Measurements from ENCODE around the gene TBC1D22A.

The TBC1D22A gene

DNA sequence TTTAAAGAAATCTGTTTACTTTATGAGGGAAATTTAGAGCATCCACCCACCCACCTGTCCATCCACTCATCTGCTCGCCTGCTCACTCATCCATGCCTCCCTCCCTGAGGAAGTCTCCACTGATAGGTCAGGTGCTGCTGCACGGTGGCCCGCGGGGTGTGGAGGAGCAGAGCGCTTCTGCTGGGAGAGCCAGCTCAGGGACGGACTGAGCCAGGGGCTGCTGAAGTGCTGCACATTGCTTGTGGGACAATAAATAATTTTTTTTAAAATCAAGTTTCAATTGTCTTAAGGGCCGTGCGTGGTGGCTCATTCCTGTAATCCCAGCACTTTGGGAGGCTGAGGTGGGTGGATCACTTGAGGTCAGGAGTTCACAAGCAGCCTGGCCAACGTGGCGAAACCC, 148.9 kb downstream of the TBC1D22A start:
- H3K36me3 ChIP-seq (ENCODE audit: control insufficient read depth in 1 of 2, insufficient read depth in 2 of 2, low read length in 2 of 2) = peaks cover 20 to 49% of the 10 kb centered on the region in 2 donors
- no peaks in the 10 kb centered on the region for H3K27me3 ChIP-seq (ENCODE audit: control insufficient read depth in 1 of 2, insufficient read depth in 2 of 2, low read length in 2 of 2)
- H3K4me1 ChIP-seq (ENCODE audit: control insufficient read depth in 1 of 2, insufficient read depth in 2 of 2, low read length in 2 of 2) = no peaks in the 10 kb centered on the region
- H3K9ac ChIP-seq (ENCODE audit: low read depth in 1 of 2, low read length in 2 of 2) = no peak overlapping the region
- no peak overlapping the region for H3K27ac ChIP-seq (ENCODE audit: low read depth, low read length)
- no peak overlapping the region for H3K4me3 ChIP-seq (ENCODE audit: low read depth in 1 of 2, low read length in 2 of 2)
- no peaks in the 10 kb centered on the region for H3K9me3 ChIP-seq (ENCODE audit: control insufficient read depth in 1 of 2, low read length in 2 of 2)

DNA sequence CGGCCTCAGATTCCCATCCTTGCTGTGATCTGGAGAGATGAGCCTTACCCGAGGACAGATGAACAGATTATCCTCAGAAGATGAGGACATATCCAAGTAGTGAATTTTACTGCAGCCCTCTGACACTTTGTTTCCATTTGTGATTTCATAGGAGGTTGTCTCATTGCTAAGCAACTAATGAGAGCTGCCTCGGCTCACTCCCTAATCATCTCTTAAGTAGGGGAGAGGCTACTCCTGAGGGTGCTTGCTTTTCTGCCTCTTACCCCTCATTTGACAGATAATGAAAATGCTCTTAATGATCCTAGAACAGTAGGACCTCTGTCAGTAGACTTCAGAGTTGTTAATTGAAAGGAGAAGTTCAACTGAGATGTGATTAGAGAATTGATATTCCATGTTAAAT, 150.9 kb downstream of the TBC1D22A start:
- no peaks in the 10 kb centered on the region for H3K9me3 ChIP-seq (ENCODE audit: control insufficient read depth in 1 of 2, low read length in 2 of 2)
- H3K27me3 ChIP-seq (ENCODE audit: control insufficient read depth in 1 of 2, insufficient read depth in 2 of 2, low read length in 2 of 2) = no peaks in the 10 kb centered on the region
- H3K9ac ChIP-seq (ENCODE audit: low read depth in 1 of 2, low read length in 2 of 2) = no peak overlapping the region
- peaks cover 22 to 49% of the 10 kb centered on the region in 2 donors for H3K36me3 ChIP-seq (ENCODE audit: control insufficient read depth in 1 of 2, insufficient read depth in 2 of 2, low read length in 2 of 2)
- no peak overlapping the region for H3K27ac ChIP-seq (ENCODE audit: low read depth, low read length)
- no peak overlapping the region for H3K4me3 ChIP-seq (ENCODE audit: low read depth in 1 of 2, low read length in 2 of 2)
- H3K4me1 ChIP-seq (ENCODE audit: control insufficient read depth in 1 of 2, insufficient read depth in 2 of 2, low read length in 2 of 2) = no peaks in the 10 kb centered on the region

DNA sequence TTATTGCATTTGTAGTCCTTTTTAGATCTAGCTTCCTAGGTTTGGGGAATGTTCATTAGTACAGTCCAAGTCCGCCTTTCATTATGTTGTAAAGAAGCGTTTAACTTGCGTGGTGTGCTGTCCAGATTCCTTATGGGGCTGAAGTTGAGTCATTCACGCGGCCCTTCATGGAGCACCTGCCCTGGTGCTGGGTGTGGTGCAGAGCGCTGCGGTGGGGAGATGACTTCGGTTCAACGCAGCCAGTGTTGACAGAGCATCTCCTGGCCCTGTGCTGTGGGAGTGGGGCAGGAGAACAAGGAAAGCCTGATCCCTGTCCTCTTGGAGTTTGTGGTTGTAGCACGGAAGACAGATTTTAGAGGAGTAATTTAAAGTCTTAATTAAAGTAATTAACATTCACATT, 152.0 kb downstream of the TBC1D22A start:
- Histone ChIP-seq H3K4me1 (ENCODE audit: control insufficient read depth in 1 of 2, insufficient read depth in 2 of 2, low read length in 2 of 2) (no peaks in the 10 kb centered on the region), H3K27ac (ENCODE audit: low read depth, low read length) (no peak overlapping the region), H3K4me3 (ENCODE audit: low read depth in 1 of 2, low read length in 2 of 2) (no peak overlapping the region), H3K27me3 (ENCODE audit: control insufficient read depth in 1 of 2, insufficient read depth in 2 of 2, low read length in 2 of 2) (no peaks in the 10 kb centered on the region), H3K9ac (ENCODE audit: low read depth in 1 of 2, low read length in 2 of 2) (no peak overlapping the region), H3K36me3 (ENCODE audit: control insufficient read depth in 1 of 2, insufficient read depth in 2 of 2, low read length in 2 of 2) (peaks cover 21 to 43% of the 10 kb centered on the region in 2 donors), H3K9me3 (ENCODE audit: control insufficient read depth in 1 of 2, low read length in 2 of 2) (no peaks in the 10 kb centered on the region)

DNA sequence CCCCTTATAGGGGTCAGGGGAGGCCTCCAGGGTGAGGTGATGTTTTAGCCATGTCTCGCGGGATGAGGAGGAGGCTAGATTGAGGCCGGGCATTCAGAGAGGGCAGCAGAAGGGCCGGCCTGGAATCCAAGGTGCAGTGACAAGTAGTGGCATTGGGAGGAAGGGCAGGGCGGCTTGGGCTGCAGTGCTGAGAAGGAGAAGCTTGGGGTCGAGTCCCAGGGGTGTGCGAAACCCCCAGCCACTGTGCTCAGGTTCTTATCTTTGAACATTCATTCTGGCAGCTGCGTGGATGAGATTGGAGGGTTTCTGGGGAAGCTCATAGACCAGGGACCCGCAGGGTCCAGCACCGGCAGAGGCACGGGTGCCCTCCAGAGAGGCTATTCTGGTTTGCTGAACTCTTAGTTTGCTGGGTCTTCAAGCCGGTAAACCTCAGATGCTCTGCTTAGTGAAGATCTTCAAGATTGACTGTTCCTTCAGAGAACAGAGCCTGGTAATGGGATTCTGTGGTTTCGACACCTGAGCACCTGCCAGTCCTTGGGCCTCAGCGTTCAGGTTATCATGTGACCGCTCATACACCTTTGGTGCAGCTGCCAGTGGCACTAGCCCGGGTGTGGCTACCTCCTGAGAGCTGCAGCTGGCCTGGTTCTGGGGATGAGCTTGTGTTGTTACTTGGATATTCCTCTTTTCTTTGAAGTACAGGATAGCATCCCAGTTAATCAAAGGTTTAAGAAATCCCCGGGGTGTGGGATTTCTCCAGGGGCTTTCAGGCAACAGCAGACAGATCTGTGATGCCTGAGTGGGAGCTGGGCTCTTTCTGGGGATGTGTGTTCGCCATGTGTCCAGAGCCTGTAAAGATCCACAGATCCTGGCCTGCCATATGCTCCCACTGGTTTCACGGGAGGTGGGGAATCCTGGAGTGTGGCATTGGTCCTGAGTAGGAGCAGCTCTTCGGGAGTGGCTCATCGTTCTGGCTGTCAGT, 152.8 kb downstream of the TBC1D22A start:
- no peaks in the 10 kb centered on the region for H3K9me3 ChIP-seq (ENCODE audit: control insufficient read depth in 1 of 2, low read length in 2 of 2)
- no peak overlapping the region for H3K4me3 ChIP-seq (ENCODE audit: low read depth in 1 of 2, low read length in 2 of 2)
- no peaks in the 10 kb centered on the region for H3K4me1 ChIP-seq (ENCODE audit: control insufficient read depth in 1 of 2, insufficient read depth in 2 of 2, low read length in 2 of 2)
- no peak overlapping the region for H3K27ac ChIP-seq (ENCODE audit: low read depth, low read length)
- no peaks in the 10 kb centered on the region for H3K27me3 ChIP-seq (ENCODE audit: control insufficient read depth in 1 of 2, insufficient read depth in 2 of 2, low read length in 2 of 2)
- H3K36me3 ChIP-seq (ENCODE audit: control insufficient read depth in 1 of 2, insufficient read depth in 2 of 2, low read length in 2 of 2) = peaks cover 18 to 43% of the 10 kb centered on the region in 2 donors
- H3K9ac ChIP-seq (ENCODE audit: low read depth in 1 of 2, low read length in 2 of 2) = no peak overlapping the region

DNA sequence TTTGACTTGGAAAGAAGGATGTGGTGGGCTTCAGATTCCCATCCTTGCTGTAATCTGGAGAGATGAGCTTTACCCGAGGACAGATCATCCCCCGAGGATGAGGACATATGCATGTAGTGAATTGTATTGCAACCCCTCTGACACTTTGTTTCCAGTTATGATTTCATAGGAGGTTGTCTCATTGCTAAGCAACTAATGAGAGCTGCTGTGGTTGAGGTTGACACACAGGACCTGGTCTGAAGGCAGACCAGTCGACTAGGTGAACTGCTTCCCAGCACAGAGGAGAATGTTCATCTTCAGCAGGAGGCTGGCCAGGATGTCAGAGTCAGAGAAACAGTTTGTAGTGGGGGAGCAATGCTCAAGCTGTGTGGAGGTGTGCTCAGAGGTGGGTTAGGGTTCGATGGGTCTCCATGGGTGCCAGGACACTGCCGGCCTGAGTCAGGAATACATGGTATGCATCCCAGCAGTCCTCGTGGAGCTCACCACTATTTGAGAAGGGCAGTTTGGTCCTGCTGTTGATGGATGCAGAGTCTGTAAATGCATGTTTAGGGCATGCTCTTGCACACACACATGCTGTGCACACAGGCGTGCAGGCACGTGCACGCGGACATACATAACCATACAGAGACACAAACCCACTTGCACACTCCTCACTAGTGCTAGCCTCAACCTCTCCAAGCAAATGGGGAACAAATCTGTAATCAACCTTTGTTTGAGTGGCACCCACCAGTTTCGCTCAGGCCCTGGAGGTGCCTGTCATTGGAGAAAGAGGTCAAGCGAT, 153.7 kb downstream of the TBC1D22A start:
- Histone ChIP-seq H3K9ac (ENCODE audit: low read depth in 1 of 2, low read length in 2 of 2) (no peak overlapping the region), H3K27me3 (ENCODE audit: control insufficient read depth in 1 of 2, insufficient read depth in 2 of 2, low read length in 2 of 2) (no peaks in the 10 kb centered on the region), H3K36me3 (ENCODE audit: control insufficient read depth in 1 of 2, insufficient read depth in 2 of 2, low read length in 2 of 2) (peaks cover 18 to 43% of the 10 kb centered on the region in 2 donors), H3K9me3 (ENCODE audit: control insufficient read depth in 1 of 2, low read length in 2 of 2) (peaks cover 0 to 1% of the 10 kb centered on the region in 2 donors), H3K4me1 (ENCODE audit: control insufficient read depth in 1 of 2, insufficient read depth in 2 of 2, low read length in 2 of 2) (no peaks in the 10 kb centered on the region), H3K27ac (ENCODE audit: low read depth, low read length) (no peak overlapping the region), H3K4me3 (ENCODE audit: low read depth in 1 of 2, low read length in 2 of 2) (no peak overlapping the region)

DNA sequence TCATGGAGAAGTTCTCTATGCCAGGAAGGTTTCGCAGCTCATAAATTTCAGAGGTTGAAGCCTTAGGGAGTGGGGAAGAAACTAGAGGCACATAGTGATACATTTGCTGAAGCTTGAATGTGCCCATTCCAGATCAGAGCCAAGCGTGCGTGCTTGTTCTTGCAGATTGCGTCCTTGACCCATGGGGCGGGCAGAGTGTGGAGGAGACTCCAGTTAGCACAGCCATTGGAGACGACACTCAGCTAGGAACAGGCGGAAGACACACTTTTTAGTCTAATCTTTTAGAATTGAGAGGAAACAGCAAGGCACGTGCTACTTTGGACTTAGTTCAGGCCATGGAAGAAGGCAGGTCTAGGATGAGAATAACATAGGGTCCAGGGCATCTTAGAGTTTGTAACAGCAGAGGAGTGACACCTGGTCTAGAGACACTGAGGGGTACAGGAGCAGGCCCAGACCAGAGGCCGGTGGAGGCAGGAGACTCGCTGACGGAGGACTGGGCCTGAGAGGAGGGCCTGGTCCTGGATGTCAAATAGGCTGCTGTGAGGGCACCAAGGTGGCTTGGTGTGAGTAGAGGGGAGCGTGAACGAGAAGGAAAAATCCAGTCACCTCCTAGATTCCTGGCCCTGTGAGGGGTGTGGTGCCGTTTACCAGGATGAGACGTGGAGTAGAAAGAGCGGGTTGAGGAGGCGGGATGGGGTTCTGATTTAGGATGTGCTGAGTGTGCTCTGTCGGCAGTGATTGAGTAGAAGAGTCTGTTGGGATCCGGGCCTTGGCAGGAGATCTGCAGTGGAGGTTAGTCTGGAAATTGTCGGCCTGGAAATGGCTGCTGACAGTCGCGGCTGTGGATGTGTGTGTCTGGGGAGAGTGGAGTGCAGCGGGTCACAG, 154.7 kb downstream of the TBC1D22A start:
- peaks cover 0 to 11% of the 10 kb centered on the region in 2 donors for H3K9me3 ChIP-seq (ENCODE audit: control insufficient read depth in 1 of 2, low read length in 2 of 2)
- H3K27ac ChIP-seq (ENCODE audit: low read depth, low read length) = no peak overlapping the region
- H3K36me3 ChIP-seq (ENCODE audit: control insufficient read depth in 1 of 2, insufficient read depth in 2 of 2, low read length in 2 of 2) = peaks cover 18 to 40% of the 10 kb centered on the region in 2 donors
- no peaks in the 10 kb centered on the region for H3K27me3 ChIP-seq (ENCODE audit: control insufficient read depth in 1 of 2, insufficient read depth in 2 of 2, low read length in 2 of 2)
- H3K9ac ChIP-seq (ENCODE audit: low read depth in 1 of 2, low read length in 2 of 2) = no peak overlapping the region
- H3K4me1 ChIP-seq (ENCODE audit: control insufficient read depth in 1 of 2, insufficient read depth in 2 of 2, low read length in 2 of 2) = no peaks in the 10 kb centered on the region
- no peak overlapping the region for H3K4me3 ChIP-seq (ENCODE audit: low read depth in 1 of 2, low read length in 2 of 2)

DNA sequence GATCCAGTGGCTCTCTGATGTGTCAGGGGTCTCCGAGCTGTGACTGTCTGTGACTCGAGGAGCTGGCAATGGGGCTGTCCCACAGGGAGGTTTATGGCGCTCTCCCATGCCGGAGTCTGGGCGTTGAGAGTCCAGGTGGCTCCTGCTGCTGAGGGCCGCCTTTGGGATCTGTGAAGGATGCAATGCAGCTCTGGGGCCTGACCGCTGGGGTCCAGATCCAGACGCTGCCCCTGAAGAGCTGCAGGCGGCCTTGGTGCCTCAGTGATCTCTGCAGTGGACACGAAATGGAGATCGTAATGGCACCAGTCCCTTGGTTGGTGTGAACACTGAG, 155.3 kb downstream of the TBC1D22A start:
- Histone ChIP-seq H3K27ac (ENCODE audit: low read depth, low read length) (no peak overlapping the region), H3K4me1 (ENCODE audit: control insufficient read depth in 1 of 2, insufficient read depth in 2 of 2, low read length in 2 of 2) (no peaks in the 10 kb centered on the region), H3K4me3 (ENCODE audit: low read depth in 1 of 2, low read length in 2 of 2) (no peak overlapping the region), H3K9me3 (ENCODE audit: control insufficient read depth in 1 of 2, low read length in 2 of 2) (peaks cover 0 to 11% of the 10 kb centered on the region in 2 donors), H3K9ac (ENCODE audit: low read depth in 1 of 2, low read length in 2 of 2) (no peak overlapping the region), H3K36me3 (ENCODE audit: control insufficient read depth in 1 of 2, insufficient read depth in 2 of 2, low read length in 2 of 2) (peaks cover 18 to 37% of the 10 kb centered on the region in 2 donors), H3K27me3 (ENCODE audit: control insufficient read depth in 1 of 2, insufficient read depth in 2 of 2, low read length in 2 of 2) (no peaks in the 10 kb centered on the region)

DNA sequence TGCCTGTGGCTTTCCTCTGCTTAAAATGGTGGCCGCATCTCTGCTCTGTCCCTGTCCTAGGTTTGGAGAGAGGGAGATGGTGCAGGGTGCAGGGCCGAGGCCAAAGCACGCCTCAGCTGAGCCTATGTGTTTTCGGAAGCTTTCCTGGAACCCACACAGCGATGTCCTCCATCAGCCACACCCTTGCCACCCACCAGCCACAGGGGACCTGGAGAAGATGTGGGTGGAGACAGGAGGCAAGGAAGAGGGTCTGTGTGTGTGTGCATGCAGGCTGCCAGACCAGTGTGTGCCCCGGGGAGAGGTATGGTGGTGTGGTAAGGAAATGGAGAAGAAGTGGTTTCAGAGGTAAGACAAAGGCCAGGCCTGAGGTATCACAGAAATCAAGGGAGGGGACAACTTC, 155.7 kb downstream of the TBC1D22A start:
- Histone ChIP-seq H3K4me1 (ENCODE audit: control insufficient read depth in 1 of 2, insufficient read depth in 2 of 2, low read length in 2 of 2) (no peaks in the 10 kb centered on the region), H3K9ac (ENCODE audit: low read depth in 1 of 2, low read length in 2 of 2) (no peak overlapping the region), H3K36me3 (ENCODE audit: control insufficient read depth in 1 of 2, insufficient read depth in 2 of 2, low read length in 2 of 2) (peaks cover 15 to 36% of the 10 kb centered on the region in 2 donors), H3K9me3 (ENCODE audit: control insufficient read depth in 1 of 2, low read length in 2 of 2) (peaks cover 0 to 11% of the 10 kb centered on the region in 2 donors), H3K27ac (ENCODE audit: low read depth, low read length) (no peak overlapping the region), H3K27me3 (ENCODE audit: control insufficient read depth in 1 of 2, insufficient read depth in 2 of 2, low read length in 2 of 2) (no peaks in the 10 kb centered on the region), H3K4me3 (ENCODE audit: low read depth in 1 of 2, low read length in 2 of 2) (no peak overlapping the region)

DNA sequence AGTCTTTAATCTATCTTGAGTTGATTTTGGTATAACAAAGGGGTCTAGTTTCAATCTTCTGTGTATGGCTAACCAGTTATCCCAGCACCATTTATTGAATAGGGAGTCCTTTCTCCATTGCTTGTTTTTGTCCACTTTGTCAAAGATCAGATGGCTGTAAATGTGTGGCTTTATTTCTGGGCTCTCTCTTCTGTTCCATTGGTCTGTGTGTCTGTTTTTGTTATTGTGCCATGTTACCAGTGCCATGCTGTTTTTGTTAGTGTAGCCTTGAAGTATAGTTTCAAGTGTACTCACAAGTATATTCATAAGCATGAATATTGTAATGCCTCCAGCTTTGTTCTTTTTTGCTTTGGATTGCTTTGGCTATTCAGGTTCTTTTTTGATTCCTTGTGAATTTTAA, 159.6 kb downstream of the TBC1D22A start:
- no peak overlapping the region for H3K9ac ChIP-seq (ENCODE audit: low read depth in 1 of 2, low read length in 2 of 2)
- H3K9me3 ChIP-seq (ENCODE audit: control insufficient read depth in 1 of 2, low read length in 2 of 2) = peaks cover 0 to 11% of the 10 kb centered on the region in 2 donors
- H3K27me3 ChIP-seq (ENCODE audit: control insufficient read depth in 1 of 2, insufficient read depth in 2 of 2, low read length in 2 of 2) = no peaks in the 10 kb centered on the region
- no peaks in the 10 kb centered on the region for H3K4me1 ChIP-seq (ENCODE audit: control insufficient read depth in 1 of 2, insufficient read depth in 2 of 2, low read length in 2 of 2)
- no peak overlapping the region for H3K27ac ChIP-seq (ENCODE audit: low read depth, low read length)
- no peak overlapping the region for H3K4me3 ChIP-seq (ENCODE audit: low read depth in 1 of 2, low read length in 2 of 2)
- peaks cover 4 to 12% of the 10 kb centered on the region in 2 donors for H3K36me3 ChIP-seq (ENCODE audit: control insufficient read depth in 1 of 2, insufficient read depth in 2 of 2, low read length in 2 of 2)

Data from duodenal mucosa (tissue), 2 donors.